Activated CD8-positive, alpha-beta memory T cell treated with anti-CD3 and anti-CD28 coated beads for 4 hours (primary cell): Measurements from ENCODE around the gene CA14.
"Not testable (repeated sequence)": the region's sequence is repeated elsewhere in the genome, so short reads cannot be mapped to it uniquely, and the experiment has no call there.

Experiments used
- DNase-seq, 2 donors: peaks; one replicate each; pipeline ENCODE4 v3.0.0-alpha.2; 2020; ENCODE audit warnings: low read depth in 2 of 2

CA14 gene

DNA sequence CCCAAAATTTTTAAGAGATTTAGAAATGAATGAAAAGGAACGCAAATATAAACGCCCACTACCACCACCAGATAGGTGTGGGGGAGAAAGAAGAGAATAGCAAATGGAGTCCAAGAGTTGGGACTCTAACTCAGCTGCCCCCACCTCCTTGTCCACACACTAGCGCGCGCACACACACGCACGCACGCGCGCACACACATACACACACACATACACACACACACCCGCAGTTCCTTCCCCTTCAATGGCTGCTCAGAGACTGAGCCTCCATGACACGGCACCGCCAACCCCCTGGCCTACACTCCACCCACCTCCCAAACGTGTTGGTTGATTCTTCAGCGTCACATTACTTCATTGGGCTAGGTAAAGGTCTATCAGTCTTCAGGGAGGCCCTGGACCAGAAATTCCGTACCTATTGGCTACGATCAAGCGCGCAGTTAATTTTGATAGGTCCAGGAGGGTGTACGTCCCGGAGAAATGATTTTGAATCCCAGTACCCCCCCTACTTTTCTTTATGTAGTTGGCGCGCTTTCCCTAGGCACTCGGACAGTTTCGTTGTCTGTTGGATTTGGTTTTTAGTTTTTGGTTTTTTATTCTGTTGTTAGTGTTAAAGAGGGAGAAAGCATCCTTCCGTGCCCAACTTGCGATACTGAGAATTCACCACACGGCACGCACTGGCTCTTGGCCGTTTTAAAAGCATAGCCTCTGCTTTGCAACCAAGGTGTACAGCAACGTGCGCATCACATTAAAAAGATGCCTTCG lies 21.5 kb upstream of the CA14 start, which contains the start of gene ANP32E:
TSS of gene ANP32E (minus strand) at position 261 of the 762 bp plus-strand sequence. CDS start 326 bp downstream, outside the sequence.
- peak; percentile 81 to 91 for DNase-seq

GRCh38 chr1:150236614-150237100 lies 20.9 kb upstream of the CA14 start:
- DNase-seq, result no peak

DNA sequence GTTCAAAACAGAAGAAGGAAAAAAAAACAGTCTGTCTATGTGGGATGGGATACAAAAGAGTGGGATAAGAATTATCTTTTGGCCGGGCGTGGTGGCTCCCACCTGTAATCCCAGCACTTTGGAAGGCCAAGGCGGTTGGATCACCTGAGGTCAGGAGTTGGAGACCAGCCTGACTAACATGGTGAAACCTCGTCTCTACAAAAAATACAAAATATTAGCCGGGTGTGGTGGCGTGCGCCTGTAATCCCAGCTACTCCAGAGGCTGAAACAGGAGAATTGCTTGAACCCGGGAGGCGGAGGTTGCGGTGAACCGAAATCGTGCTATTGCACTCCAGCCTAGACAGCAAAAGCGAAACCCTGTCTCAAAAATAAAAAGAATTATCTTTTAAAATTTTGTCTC lies 20.4 kb upstream of the CA14 start:
- not testable (repeated sequence) for DNase-seq

DNA sequence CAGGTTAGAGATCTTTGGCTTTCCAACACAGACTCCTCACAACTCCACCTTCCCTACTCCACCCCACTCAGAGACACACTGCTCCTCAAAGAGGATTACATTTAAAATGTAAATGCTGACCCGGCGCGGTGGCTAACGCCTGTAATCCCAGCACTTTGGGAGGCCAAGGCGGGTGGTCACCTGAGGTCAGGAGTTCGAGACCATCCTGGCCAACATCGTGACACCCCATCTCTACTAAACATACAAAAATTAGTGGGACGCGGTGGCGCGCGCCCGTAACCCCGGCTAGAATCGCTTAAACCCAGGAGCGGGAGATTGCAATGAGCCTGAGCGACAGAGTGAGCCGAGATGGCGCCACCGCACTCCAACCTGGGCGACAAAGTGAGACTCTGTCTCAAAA lies 19.8 kb upstream of the CA14 start:
- no peak for DNase-seq

GRCh38 chr1:150243003-150243402 lies 14.6 kb upstream of the CA14 start:
- no peak for DNase-seq

DNA sequence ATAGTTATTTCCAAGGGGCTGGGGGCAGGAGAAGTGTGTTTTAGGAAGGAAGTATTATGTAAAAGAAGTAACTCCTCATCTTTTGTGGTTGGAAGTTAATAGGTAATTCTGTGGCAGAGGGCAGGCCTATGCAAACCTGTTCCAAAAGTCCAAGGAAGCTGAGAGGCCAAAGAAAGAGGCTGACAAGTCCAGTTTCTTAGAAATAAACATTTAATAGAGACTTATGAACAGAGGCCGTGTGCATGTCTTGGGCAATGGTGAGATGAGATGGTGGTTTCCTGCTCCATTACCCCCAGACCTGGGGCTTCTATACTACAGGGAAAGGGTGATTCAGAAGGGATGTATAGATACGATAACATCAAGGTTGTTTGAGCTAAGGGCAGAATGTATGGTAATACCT lies 7.6 kb upstream of the CA14 start:
- no peak for DNase-seq

- no peak for DNase-seq
Measured at GRCh38 chr1:150256198-150256553, 1.4 kb upstream of the CA14 start.

GRCh38 chr1:150256554-150257341 lies 826 bp upstream of the CA14 start:
- no peak for DNase-seq

DNA sequence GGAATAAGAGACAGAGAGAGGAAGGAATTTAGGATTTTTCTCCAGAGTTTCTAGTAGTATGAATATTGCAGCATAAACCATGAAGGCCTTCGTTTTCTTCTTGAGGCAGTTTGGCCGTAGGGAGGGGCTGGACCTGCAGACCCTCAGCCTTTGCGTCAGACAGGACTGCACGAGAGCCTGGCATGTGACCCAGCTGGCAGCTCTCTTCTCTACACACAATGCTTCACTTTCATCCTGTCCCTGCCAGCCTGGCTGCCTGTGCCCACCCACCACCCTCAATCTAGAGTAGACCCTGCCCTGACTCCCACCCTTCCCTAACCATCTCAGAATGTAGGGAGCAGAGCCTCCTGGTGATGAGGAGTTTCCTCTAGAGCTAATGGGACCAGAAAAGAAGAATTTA lies 1.6 kb downstream of the CA14 start:
- no peak for DNase-seq

DNA sequence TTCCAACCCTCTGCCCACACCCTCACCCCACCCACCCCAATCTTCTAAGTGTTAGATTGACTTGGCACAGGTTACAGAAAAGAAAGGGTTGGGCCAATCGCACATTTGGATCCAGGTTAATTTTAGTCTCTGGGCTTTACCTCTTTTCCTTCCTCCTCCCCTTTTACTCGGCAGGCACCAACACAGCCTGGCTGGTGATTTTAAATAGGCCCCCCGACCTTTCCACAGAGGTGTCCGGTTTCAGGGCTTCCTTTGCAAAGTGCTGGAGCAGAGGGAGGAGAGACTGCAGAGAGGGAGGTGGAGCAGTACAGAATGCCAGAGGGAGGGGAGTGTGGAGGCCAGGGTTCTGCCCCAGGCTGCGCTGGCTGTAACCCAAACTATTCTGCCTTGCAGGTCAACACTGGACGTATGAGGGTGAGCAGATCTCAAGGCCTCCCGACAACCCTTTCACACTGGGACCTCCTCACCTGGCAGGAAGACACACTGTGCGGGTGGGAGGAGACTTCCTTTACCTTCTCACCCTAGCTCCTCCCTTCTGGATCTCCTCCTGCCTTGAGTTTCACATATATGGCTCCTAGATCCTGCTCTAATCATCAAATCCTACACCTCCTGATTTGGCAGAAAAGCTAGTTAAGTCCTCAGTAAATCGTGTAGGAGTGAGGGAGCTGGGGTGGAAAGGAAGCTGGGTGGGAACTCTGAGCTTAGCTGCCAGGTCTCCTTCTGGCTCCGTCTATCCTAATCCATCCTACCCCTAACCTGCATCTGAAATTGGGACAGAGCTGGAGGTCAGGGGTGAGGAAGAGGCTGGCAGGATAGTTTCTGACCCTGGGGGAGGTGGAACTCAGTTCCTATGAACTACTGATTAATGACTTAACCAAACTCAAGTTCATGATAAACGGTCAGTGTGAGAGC lies 2.4 kb downstream of the CA14 start:
- no peak for DNase-seq

- DNase-seq, result no peak
Measured at GRCh38 chr1:150261367-150261766, 3.8 kb downstream of the CA14 start.

DNA sequence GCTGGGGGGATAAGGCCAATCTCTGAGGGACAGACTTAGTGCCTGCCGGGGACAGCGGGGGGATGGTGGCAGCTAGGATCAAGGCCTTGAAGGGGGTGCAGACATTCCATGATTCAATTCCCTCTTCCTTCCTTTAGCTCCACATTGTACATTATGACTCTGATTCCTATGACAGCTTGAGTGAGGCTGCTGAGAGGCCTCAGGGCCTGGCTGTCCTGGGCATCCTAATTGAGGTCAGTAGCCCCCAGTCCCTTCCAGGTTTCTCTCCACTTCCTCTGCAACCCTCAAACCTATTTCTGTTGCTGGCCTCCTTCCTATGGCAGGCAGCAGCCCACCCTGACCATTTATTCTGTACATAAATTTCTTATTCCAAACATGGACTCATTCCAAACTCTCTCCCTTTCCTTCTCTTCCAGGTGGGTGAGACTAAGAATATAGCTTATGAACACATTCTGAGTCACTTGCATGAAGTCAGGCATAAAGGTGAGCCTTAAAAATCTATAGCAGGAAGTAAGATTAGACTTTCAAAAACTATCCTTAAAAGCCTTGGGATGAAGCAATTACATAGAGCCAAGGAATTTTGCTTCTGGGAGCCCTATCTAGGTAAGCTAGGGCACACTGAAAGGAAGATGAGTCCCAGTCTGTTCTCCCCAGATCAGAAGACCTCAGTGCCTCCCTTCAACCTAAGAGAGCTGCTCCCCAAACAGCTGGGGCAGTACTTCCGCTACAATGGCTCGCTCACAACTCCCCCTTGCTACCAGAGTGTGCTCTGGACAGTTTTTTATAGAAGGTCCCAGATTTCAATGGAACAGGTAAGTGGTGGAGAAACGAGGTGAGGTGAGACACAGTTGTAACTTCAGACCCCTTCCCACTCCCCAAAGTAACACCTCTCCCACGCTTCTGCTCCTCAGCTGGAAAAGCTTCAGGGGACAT lies 5.1 kb downstream of the CA14 start:
- no peak for DNase-seq

DNA sequence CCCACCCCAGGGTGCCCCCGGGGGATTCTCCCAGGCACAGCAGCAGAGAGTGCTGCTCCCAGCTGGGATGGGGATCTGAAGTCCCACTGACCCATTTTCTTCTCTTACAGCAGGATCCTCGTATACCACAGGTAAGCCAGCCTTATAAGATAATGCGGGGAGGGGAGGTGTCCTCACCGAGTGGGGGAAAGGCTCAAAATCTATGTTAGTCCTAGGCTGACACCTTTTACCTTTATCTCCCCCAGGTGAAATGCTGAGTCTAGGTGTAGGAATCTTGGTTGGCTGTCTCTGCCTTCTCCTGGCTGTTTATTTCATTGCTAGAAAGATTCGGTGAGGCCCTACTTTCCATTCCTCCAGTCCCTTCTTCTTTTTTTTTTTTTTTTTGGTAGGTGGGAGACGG lies 6.0 kb downstream of the CA14 start:
- no peak for DNase-seq

GRCh38 chr1:150267896-150268295 lies 10.3 kb downstream of the CA14 start:
- DNase-seq, result no peak

- DNase-seq, result no peak
Measured at GRCh38 chr1:150268340-150268704, 10.7 kb downstream of the CA14 start.

- DNase-seq, result peak; percentile 86 to 87
Measured at GRCh38 chr1:150268705-150269403, 11.3 kb downstream of the CA14 start, which contains the start of gene APH1A. TSS of gene APH1A (minus strand) at chr1:150269016. CDS start at chr1:150268810, 206 bp downstream.

GRCh38 chr1:150269451-150269850 lies 11.9 kb downstream of the CA14 start:
- DNase-seq, result no peak

GRCh38 chr1:150271291-150271959 lies 13.9 kb downstream of the CA14 start:
- no peak for DNase-seq

DNA sequence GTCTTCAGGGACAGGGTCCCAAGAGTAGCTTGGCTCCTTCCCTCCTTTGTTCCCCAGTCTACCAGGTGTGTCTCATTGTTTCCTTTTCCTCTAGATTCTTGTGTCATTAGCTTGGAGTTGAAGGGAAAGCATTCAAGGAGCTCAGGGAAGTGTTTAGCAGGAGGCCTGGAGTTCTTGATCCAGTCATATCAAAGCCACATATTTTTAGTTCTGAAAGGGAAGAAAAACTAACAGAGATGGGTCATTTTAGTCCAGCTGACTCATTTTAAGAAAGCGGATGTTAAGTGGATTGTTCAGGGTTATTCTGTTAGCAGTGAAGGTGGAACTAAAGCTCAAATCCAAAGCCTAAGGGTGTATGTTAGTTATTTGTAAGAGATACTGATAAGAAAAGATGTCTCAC lies 15.7 kb downstream of the CA14 start:
- no peak for DNase-seq
